OCI-M2 (cell line): ENCODE measurements around the gene HOXD9.

Source experiments
- DNase-seq: peaks from one replicate; lab custom pipeline; 2025; ENCODE audit not compliant: unreplicated experiment; lab: John Stamatoyannopoulos, UW

Gene HOXD9

DNA sequence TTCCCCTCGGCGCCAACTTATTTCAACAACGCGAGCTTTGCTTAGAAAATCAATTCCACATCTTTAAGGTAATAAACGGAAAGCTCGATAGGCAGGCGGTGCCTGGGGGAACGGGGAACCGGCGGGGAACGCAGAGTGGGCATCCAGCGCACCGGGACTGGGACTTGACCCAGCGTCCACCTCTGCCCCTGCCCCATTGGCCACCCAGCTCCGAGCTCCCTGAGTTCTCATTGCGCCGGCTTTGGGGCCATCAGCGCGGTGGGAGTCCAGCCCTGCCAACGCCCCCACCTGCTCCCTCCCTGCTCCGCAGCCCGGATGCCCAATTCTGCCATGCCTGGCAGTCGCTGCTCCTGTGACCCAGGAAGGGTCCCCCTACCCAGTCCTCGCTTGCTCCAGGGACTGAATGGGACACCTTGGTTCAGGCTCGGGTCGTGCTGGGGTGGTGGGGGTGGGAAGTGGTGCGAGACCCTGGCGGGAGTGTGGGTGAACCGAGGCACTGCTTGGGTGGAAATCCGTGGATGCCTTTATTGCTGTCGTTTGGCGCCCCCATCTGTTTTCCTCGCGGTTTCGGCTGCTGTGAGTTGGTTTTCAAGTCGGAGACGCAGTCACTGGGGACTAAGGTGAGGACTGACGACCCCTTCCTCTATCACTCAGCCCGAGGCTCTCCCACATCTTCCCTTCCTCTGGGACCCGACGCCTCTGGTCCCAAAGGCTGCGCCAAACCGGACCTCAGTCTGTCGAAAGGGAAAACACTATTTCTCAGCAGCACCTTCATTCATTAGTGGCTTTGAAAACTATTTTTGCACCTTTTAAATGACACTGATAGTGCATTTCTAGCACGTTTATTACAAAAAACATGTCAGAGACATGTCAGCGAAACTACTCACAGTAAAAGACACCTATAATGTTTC lies 36.4 kb upstream of the HOXD9 start:
- no peak for DNase-seq

DNA sequence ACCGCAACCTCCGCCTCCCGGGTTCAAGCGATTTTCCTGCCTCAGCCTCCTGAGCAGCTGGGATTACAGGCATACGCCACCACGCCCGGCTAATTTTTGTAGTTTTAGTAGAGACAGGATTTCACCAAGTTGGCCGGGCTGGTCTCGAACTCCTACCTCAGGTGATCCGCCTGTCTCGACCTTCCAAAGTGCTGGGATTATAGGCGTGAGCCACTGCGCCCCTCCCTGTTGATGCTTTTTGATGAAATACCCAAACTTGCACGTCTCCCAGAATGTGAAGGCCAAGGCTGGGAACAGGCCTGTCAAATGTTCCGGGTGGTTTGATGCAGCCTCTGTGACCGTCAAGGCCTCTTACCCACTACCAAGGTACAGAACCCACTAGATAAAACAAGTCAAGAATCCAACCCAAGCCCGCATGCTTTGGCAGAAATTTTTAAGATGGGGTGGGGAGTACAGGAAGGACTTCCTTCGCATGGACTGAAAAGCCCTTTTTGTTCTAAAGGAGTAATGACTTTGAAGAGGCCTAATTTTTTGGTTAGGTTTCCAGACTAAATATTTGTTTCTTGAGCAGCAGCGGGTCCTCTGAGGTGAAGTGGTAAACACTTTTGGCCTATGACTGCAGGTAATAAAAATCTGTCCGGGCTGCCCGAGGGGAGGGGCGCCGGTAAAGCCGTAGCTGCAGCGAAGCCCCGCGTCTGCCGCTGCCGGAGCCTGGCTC lies 35.0 kb upstream of the HOXD9 start:
- no peak for DNase-seq

DNA sequence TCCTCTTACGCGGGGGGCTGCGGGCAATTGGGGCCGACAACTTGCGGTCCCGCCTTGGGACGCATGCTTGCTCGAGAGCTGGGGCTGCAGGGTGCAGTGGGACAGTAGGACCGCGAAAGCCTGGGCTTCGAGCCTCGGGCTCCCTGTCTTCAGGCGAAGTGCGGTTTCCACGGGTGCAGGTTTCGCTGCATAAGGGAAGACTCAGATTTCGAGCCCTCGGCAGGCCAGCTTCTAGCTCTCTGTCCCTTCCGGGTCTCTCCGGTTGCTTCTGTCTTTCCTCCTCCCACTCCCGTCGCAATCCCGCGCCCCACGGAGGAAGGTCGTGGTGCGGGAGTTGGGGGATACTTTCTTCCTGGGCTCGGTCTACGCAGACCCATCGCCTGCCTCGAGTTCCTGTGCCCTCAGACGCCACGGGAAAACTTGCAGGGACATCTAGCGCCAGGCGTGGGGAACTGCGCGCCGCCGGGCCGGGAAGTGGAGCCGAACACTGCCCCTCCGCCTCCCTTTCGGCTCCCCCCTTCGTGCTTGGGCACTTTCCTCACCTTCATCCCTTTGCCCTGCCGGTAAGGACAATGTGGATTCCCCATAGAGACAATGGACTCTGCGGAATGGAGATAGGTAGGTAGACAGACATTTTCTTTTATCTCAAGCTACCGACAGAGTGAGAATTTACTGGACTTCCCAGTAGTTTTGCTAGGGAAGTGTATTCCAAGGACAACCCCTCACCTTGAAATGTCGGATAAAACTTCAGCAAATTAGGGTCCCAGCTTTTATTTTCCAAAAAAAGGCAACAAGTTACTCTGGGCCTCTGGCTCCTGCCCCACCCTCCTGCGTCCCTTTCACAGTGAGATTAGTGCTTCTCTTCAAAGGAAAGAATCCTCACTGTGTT lies 34.2 kb upstream of the HOXD9 start:
- DNase-seq: no peak

DNA sequence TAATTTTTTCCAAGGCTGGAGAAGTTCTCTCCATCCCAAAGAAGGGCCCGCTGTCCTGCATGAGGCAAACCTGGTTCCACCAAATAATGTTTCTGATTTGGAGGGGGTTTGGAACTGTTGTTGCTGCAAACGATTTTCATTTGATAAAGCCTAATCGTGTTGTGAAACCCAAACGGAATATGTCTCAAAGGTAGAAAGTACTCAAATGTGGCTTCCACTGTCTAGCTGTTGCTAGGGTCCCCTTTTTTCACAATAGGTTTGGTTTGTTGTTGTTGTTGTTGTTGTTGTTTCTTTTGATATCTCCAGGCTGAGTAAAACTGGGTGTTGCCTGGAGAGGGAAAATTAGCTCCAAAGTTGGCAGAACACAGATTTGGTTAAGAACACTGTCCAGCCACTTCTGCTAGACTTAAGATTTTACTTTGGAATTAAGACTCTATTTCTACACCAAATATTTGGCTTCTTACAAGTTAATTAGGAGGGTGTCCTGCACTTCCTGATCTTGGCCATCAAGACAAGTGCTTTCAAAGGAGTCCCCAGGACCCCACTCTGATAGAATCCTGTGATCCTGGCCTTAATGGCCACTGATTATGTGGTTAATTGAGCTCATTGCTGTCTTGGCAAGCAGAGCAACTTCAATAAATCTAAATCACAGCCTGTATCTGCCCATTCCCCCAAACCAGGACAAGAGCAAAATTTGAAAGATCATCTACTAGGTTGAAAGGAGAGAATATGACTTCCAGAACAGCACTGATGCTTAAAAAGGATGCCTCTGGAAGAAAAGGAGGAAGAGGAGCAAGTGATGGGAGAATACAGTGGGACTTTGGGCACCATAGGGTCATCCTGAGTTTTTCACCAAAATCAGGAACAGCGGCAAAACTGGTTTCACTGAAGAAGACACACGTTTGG lies 33.3 kb upstream of the HOXD9 start:
- DNase-seq: no peak

DNA sequence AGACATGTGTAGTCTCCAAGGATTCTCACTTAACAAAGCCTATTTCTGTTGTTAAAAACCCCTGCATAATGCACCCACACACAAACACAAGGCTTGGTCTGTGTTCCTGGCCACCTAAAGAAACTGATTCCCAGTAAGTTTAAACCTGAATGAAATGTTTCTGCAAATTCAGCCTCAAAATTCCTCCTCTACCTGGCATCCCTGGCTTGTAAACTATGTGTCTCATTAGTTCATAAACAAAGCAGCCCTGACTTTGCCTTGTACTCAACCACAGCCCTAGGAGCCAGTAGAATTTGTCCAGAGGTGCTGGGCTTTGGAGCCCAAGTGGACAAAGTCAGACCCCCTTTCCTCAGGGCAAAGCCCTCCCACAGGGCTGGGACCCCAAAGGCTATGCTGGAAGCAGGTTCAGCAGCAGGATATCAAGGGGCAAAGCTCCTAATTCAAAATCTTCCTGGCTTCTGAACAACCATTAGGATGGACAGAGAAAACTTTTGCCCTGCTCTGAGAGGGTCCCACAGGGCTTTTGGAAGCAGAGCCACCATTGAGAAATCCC lies 32.6 kb upstream of the HOXD9 start:
- DNase-seq: no peak

DNA sequence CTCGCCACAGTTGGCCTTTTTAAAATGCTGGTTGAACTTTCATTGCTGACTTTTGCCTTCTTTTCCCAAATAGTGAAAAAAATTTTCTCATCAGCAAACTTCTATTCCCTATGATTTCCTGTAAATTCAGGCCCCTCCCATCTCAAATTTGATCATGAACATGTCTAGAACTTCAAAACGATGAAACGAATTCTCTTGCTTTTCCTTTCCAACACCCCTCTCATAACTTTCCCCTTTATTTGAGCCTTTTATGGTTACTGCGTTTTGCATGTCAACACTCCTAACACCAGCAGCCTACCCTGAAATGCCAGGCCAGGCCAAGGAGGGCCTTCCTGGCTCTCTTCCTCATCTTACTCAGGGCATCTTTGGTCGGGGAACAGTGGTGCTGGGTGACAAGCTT lies 31.7 kb upstream of the HOXD9 start:
- DNase-seq: no peak

DNA sequence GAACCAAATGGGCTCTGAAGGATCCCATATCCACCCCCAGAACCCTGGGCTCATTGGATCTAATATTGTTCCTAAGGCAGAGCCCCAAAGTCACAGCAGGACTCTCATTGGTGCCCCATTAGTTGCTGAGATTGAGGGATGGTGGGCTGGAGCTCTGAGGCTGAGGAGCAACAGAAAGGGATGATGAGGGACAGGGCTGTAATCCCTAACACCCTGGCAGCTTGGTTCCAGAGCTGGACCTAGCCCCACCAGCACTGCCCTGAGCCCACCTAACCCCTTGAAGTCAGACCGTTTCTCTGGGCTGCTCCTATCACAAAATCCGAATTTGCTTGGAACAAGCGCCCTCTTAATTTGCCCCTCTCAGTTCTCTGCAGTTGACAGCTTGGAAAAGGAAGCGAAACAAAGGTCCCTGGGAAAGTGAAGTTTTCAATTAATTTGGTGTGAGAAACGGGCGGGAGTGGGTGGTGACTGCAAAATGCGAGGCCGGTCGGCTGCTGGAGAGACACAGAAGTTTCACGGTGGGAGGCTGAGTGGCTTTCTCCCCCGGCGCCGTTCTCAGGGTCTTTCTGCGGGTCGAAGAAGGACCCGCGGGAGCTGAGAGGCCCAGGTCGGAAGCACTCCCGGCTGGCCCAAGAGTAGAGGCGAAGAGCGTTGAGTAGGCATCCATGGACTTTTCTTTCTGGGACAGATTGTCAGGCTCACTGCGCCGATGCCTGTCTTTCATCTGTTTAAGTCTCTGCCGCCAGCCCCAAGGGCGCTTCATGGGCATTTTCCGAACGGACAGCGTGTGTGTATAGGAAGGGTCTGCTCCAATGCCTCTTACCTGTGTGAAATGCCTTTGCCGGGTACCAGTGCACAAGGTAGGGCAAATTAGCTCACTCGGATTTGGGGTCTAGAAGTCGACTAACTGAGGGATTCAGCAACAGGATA lies 30.9 kb upstream of the HOXD9 start:
- DNase-seq: no peak

DNA sequence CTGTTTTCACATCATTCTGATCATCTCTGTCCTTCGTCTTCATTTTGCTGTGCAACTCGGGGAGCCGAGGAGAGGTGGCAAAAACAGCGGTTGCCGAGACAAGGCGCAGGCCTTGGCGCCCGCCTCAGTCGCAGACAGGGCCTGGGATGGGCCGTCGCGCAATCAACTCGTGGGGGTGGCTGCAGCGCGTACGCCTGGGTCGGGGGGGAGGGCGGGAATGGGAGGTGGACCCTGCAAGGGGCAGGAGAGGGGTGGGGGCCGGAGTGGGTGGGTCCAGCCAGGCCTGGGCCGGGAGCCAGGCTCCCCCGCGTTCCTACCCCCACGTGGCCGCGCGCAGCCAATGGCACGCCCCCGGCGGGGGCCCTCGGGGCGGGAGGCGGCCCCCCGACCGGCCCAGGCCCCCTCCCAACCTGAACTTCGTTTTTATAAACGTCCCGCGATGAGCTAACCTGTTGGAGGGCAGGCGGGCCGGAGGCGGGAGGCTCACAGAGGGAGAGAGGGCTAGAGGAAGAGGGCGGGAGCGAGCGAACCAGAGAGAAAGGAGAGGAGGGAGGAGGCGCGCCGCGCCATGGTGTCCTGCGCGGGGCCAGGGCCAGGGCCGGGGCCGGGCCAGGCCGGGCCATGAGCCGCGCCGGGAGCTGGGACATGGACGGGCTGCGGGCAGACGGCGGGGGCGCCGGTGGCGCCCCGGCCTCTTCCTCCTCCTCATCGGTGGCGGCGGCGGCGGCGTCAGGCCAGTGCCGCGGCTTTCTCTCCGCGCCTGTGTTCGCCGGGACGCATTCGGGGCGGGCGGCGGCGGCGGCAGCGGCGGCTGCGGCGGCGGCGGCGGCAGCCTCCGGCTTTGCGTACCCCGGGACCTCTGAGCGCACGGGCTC lies 30.0 kb upstream of the HOXD9 start, which contains the start of gene HOXD13:
Gene HOXD13, plus strand, starts transcription at position 452 of the 875 bp plus-strand sequence. Its CDS starts 170 bp downstream, at position 622.
- DNase-seq: no peak

DNA sequence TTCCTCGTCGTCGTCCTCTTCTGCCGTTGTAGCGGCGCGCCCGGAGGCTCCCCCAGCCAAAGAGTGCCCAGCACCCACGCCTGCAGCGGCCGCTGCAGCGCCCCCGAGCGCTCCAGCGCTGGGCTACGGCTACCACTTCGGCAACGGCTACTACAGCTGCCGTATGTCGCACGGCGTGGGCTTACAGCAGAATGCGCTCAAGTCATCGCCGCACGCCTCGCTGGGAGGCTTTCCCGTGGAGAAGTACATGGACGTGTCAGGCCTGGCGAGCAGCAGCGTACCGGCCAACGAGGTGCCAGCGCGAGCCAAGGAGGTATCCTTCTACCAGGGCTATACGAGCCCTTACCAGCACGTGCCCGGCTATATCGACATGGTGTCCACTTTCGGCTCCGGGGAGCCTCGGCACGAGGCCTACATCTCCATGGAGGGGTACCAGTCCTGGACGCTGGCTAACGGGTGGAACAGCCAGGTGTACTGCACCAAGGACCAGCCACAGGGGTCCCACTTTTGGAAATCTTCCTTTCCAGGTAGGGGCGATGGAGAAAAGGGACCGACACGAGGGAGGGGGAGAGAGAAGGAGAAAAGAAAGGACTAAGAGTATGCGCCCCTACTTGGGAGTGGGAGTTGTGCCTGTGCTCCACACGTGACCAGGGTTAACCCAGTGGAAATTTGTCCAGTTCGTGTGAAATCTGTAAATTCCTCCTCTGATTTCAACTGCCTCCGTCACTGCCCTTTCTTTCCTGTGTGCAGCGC lies 29.2 kb upstream of the HOXD9 start:
- DNase-seq: no peak

DNA sequence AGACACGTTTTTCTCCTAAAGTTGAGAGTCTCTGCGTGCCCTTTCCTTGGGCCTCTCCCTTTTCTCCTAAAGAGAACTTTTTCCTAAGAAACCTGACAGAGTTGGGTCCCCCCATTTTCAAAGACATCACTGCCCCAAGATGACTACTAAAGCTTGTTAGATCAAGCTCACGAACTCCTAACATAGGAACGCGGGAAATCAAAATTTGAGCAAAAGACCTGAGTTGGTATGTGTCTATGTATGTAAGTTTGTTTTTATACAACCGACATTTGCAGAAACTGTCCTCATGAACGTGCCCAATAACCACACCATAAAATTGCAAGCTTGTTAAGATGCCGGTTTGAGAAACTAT lies 28.6 kb upstream of the HOXD9 start:
- DNase-seq: no peak

DNA sequence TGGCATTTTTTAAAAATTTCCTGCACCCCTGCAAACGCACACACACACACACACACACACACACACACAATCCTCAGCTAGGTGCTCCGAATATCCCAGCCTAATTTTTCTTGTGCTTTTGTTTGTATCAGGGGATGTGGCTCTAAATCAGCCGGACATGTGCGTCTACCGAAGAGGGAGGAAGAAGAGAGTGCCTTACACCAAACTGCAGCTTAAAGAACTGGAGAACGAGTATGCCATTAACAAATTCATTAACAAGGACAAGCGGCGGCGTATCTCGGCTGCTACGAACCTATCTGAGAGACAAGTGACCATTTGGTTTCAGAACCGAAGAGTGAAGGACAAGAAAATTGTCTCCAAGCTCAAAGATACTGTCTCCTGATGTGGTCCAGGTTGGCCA lies 28.2 kb upstream of the HOXD9 start:
- DNase-seq: no peak

DNA sequence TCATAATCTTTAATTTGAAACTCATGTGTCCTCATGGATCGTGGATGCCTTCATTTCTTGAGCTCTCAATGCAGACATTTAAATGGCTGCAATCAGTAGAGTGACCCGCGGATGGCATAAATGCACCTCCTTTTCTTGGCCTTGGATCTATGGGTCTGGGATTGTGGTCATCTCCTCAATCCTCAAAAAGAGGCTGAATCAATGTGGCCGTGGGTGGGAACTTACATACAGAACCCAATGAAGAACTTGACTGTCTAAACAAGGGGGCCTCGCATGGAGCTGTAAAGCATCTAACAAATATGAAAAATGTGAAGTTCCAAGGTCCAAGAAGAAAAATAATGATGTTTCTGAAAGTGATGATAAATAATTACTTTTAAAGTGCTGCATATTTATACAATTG lies 27.1 kb upstream of the HOXD9 start:
- no peak for DNase-seq

DNA sequence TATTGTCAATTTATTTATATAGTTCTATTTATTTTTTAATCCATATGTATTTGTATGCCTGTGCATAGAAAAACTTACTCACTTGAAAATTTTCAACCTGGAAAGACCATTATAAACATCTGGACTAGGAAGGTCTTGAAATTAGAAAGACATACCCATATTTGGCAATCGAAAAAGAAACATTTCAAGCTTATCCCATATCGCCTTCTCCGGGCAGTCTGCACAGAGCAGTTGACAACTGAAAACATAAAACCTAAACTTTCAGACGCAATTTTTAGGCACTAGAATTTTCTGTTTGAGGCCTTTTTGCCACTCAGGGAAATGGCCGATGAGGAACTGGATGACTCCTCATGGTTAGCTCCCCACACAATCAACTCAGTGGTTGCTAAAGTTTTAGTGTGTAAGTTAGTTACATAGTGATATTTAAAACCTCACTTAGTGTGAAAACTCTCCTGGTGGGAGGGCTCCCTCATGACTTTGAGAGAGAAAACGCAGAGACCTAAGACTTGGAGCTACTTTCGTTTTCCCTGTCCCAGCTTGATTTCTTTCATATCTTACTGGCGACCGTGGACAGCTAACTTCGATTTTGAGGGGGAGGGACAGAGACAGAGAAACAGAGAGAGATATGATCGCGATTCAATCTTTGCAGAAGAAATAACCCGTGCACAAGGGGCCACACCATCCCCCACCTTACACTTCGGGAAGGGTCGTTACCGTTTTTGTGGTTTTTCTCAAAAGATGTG lies 26.1 kb upstream of the HOXD9 start:
- DNase-seq: no peak

DNA sequence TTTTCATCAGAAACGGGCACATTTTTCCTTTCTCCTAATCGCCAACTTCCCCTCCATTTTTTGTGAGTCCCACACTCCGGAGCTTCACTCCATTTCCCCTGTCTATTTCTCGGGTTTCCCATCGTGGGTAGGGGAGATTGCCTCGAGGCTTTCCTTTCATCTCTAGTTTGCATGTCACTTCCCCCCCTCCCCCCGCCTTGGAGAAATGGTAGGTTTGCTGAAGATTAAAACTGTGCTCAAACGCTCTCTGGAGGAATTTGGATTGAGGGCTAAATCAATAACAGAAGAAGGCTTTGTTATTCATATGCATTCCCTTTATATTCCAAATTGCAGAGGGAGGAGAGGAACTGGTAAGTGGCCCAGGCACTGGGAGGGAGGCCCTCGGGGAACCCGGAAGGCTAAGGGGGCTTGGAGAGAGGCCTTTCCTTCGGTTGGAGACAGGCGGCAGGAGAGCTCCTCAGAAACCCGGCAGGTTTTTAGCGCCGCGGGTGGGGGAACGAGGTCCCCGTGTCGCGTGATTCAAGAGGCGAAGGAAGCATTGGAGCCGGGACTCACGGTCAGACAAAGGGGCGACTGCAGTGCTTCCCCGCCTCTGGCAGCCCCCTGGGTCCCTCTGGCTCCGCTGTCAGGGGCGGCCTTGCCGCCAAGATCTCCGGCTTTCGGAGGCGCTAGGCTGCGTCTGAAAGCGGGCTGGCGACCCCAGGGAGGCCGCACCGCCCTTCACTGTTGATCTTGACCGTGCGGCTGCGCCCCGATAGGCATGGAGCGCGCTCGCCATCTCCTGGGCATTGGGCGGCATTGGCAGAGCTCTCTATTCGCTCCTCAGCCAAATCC lies 25.3 kb upstream of the HOXD9 start:
- DNase-seq: peak; percentile 40

DNA sequence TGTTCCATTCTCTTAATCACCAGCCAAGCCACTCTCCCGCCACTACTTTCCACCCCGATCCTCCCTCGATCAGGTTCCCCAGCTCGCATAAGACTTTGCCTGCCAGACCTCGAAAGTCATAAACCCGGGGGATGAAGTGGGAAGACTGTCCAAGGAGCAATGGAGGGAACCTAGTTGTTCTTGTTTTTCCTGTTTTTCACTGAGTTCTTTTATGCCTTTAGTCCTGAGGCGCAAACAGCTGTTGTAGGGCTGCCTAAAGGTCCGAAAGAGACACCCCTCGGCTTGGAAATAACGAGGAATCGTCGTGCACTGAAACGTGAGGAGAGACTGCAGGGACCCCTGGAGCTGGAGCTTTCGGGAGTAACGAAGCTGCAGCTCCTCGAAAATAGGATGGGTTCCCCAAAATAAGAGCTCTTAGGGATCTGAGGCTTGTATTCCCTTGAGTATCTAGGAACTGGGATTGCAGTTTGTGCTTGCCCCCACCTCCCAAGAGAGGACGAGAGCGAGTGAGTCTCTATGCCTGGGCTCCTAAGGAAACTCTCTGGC lies 24.6 kb upstream of the HOXD9 start:
- DNase-seq: no peak
